CD8-positive, alpha-beta memory T cell (primary cell): ENCODE results near the gene RPP30. TPM values are rescaled to one million over a fixed set of nuclear protein-coding genes. Genes with fewer than 3 reads are reported as not detected.
"Not testable (repeated sequence)": the region's sequence is repeated elsewhere in the genome, so short reads cannot be mapped to it uniquely, and the experiment has no call there.

Experiments used
- CTCF ChIA-PET: fragments of 350-600 bp; sonication (Branson Sonifier 250); formaldehyde crosslinking; loops from one replicate; lab custom pipeline; 2021; ENCODE audit warnings: antibody characterized with exemption; lab: Charles Lee
- POLR2A ChIA-PET: fragments of 350-600 bp; sonication (Branson Sonifier 250); formaldehyde crosslinking; loops from one replicate; lab custom pipeline; 2021; ENCODE audit warnings: antibody characterized with exemption; lab: Charles Lee
- DNase-seq, 5 donors: peaks; one replicate each; pipeline versions ENCODE4 v3.0.0 to v3.0.0-alpha.2; 2020 to 2022; ENCODE audit warnings: mixed read lengths in 1 of 5
- H3K27ac ChIP-seq: one replicate; pipeline ENCODE4 v1.7.0; 2013; ENCODE audit warnings: low read depth, mild to moderate bottlenecking, low read length, moderate library complexity
- H3K27me3 ChIP-seq: 2 replicates; pipeline ENCODE4 v1.7.0; 2013; ENCODE audit warnings: low read length, mild to moderate bottlenecking; ENCODE audit not compliant: insufficient read depth, poor library complexity, severe bottlenecking
- H3K36me3 ChIP-seq: 2 replicates; pipeline ENCODE4 v1.7.0; 2013; ENCODE audit warnings: mild to moderate bottlenecking, low read length, moderate library complexity; ENCODE audit not compliant: insufficient read depth
- H3K4me1 ChIP-seq: 2 replicates; pipeline ENCODE4 v1.7.0; 2013; ENCODE audit warnings: mild to moderate bottlenecking, low read length, moderate library complexity; ENCODE audit not compliant: insufficient read depth
- H3K4me3 ChIP-seq: 2 replicates; pipeline ENCODE4 v1.7.0; 2013; ENCODE audit warnings: mild to moderate bottlenecking, low read length
- H3K9me3 ChIP-seq: 2 replicates; pipeline ENCODE4 v1.7.0; 2013; ENCODE audit warnings: mild to moderate bottlenecking, low read length
- H3K27ac Mint-ChIP-seq, 8 donors: one replicate each; pipeline ENCODE4 v1.8.0; 2020 to 2021; ENCODE audit warnings: mixed read lengths in 8 of 8, mild to moderate bottlenecking in 6 of 8, inconsistent platforms in 3 of 8, moderate library complexity in 3 of 8
- H3K27me3 Mint-ChIP-seq, 2 donors: one replicate each; pipeline ENCODE4 v1.8.0; 2020 to 2021; ENCODE audit warnings: mixed read lengths in 2 of 2, mild to moderate bottlenecking in 1 of 2, moderate library complexity in 1 of 2
- H3K36me3 Mint-ChIP-seq, 3 donors: one replicate each; pipeline ENCODE4 v1.8.0; 2020 to 2021; ENCODE audit warnings: mixed read lengths in 3 of 3, inconsistent platforms in 1 of 3, mild to moderate bottlenecking in 1 of 3
- H3K4me1 Mint-ChIP-seq, 3 donors: one replicate each; pipeline ENCODE4 v1.8.0; 2020 to 2021; ENCODE audit warnings: mixed read lengths in 3 of 3, inconsistent platforms in 1 of 3, mild to moderate bottlenecking in 1 of 3
- H3K4me3 Mint-ChIP-seq, 7 donors: one replicate each; pipeline ENCODE4 v1.8.0; 2020 to 2021; ENCODE audit warnings: mixed read lengths in 7 of 7, mild to moderate bottlenecking in 6 of 7, moderate library complexity in 4 of 7, inconsistent platforms in 2 of 7
- H3K9me3 Mint-ChIP-seq, 5 donors: one replicate each; pipeline ENCODE4 v1.8.0; 2020 to 2022; ENCODE audit warnings: mixed read lengths in 5 of 5, mild to moderate bottlenecking in 3 of 5, moderate library complexity in 2 of 5, inconsistent platforms in 1 of 5
- polyA plus RNA-seq: library from polyadenylated mRNA; unstranded; fragments of 300-500 nt; fragmentation: Illumina TruSeq; gene quantifications from one replicate; pipeline ENCODE4 v1.2.3, GENCODE V29; 2021
- total RNA-seq, 2 experiments: library from RNA; stranded (reverse); gene quantifications; one replicate each; pipeline ENCODE4 v1.2.3, GENCODE V29; 2021

RPP30 gene
- total and polyA plus RNA-seq, 3 experiments from 2014 or later, result 40.3 to 130 (median 123) TPM

DNA sequence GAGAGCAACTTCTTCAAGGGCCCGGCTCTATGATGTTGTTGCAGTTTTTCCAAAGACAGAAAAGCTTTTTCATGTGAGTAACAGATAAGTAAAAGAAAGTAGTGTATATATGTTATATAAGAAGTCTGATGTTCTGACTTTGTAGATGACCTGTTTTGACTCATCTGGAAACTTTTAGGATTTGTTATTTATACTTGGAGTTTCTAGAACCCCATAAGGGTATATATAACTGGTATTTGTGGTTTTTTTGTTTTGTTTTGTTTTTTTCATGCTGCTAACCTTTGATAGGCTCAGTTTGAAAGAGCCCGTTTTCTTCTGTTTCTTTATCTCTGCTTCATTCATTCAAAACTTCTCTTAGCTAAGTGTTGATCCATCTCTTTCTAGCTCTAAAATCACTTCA lies 7.3 kb downstream of the RPP30 start:
- peaks cover 4 to 11% (median 6%) of the 10 kb centered on the region in 3 donors for H3K4me1 Mint-ChIP-seq
- no peak overlapping the region for H3K27ac Mint-ChIP-seq
- CTCF ChIA-PET, result interaction anchor here (0.9 to 1.8 kb wide), 7 partner anchors 9 to 1082 kb away, joined by 3 to 6 read pairs (median 4); no protein-coding TSS in a partner anchor

DNA sequence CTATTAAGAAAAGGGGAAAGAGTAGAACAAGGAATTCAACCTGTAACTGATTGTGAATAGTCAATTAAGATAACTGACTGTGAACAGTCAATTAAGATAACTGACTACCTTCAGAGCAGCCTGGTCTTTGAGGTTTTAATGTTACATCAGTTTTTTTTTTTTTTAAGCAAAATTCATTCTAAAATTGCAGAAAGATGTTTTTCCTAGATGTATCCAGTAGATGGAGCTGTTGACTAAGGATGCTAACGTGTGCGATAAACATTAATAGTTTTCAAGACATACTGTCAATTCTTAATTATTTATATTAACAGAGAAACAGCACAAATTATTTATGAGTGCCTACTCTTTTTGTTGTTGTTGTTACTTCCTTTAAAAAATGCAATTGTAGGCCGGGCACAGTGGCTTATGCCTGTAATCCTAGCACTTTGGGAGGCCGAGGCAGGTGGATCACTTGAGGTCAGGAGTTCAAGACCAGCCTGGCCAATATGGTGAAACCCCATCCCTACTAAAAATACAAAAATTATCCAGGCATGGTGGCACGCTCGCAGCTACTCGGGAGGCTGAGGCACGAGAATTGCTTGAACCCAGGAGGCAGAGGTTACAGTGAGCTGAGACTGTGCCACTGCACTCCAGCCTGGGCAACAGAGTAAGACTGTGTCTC lies 8.4 kb downstream of the RPP30 start:
- H3K4me1 Mint-ChIP-seq, H3K4me3 ChIP-seq, H3K27me3 Mint-ChIP-seq, H3K9me3 Mint-ChIP-seq, H3K27ac ChIP-seq, H3K4me1 ChIP-seq, H3K9me3 ChIP-seq, H3K27me3 ChIP-seq, H3K4me3 Mint-ChIP-seq: not testable (repeated sequence)
- DNase-seq, result peak in 2 of 5 donors; percentile 31 to 36
- Mint-ChIP-seq H3K27ac (peak overlapping the region in 2 of 8 donors; percentile 19 to 68), H3K36me3 (peaks cover 3 to 77% (median 20%) of the 10 kb centered on the region in 3 donors)
- ChIA-PET POLR2A (interaction anchor here (1.4 kb wide), 1 partner anchor 9 kb away, joined by 4 read pairs; the partner anchor contains the start of gene RPP30), CTCF (interaction anchor here (0.6 to 1.8 kb wide), 16 partner anchors 8 to 1140 kb away, joined by 3 to 6 read pairs (median 3); partner anchors contain the start of genes HTR7 and RPP30)
- H3K36me3 ChIP-seq, result peaks cover 40% of the 10 kb centered on the region

More for the DNA sequence above, 7.3 kb downstream of the RPP30 start:
- H3K36me3 Mint-ChIP-seq, result peaks cover 3 to 68% (median 20%) of the 10 kb centered on the region in 3 donors
- H3K36me3 ChIP-seq, result peaks cover 33% of the 10 kb centered on the region
- no peaks in the 10 kb centered on the region for H3K4me1 ChIP-seq
- no peak overlapping the region for H3K4me3 Mint-ChIP-seq
- POLR2A ChIA-PET, result interaction anchor here (1.4 kb wide), 1 partner anchor 8 kb away, joined by 4 read pairs; the partner anchor contains the start of gene RPP30
- DNase-seq, result no peak
- H3K27me3 ChIP-seq, result no peaks in the 10 kb centered on the region
- H3K27me3 Mint-ChIP-seq, result no peaks in the 10 kb centered on the region
- no peak overlapping the region for H3K27ac ChIP-seq
- no peak overlapping the region for H3K4me3 ChIP-seq
- H3K9me3 Mint-ChIP-seq, result no peaks in the 10 kb centered on the region
- no peaks in the 10 kb centered on the region for H3K9me3 ChIP-seq

DNA sequence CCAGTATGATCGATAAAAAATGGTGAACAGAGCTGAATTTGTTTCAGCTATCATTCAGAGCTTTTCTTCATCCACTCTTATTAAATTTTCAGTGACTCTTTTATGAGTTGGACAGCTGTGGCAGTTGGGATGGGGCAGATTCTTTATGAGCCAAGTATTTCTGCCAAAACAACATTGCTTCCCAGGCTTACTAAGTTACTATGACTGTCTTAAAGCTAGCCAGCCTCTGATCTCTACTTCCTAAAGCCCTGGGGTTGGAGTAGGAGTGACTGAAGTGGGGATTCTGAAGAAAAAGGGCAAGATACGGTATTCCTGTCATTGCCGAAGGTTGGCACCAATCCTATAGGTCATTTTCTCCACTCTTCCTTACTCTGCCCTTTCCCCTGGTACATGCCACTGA lies 12.7 kb downstream of the RPP30 start:
- DNase-seq, result no peak
- CTCF ChIA-PET, result no interaction called here
- Histone ChIP-seq H3K4me3 (no peak overlapping the region), H3K4me1 (no peaks in the 10 kb centered on the region), H3K27me3 (no peaks in the 10 kb centered on the region), H3K9me3 (no peaks in the 10 kb centered on the region), H3K36me3 (peaks cover 36% of the 10 kb centered on the region), H3K27ac (no peak overlapping the region)
- Mint-ChIP-seq H3K9me3 (no peaks in the 10 kb centered on the region), H3K27me3 (no peaks in the 10 kb centered on the region), H3K4me3 (no peak overlapping the region), H3K4me1 (peaks cover 2 to 7% (median 4%) of the 10 kb centered on the region in 3 donors), H3K27ac (no peak overlapping the region), H3K36me3 (peaks cover 8 to 76% (median 14%) of the 10 kb centered on the region in 3 donors)
- POLR2A ChIA-PET, result no interaction called here

DNA sequence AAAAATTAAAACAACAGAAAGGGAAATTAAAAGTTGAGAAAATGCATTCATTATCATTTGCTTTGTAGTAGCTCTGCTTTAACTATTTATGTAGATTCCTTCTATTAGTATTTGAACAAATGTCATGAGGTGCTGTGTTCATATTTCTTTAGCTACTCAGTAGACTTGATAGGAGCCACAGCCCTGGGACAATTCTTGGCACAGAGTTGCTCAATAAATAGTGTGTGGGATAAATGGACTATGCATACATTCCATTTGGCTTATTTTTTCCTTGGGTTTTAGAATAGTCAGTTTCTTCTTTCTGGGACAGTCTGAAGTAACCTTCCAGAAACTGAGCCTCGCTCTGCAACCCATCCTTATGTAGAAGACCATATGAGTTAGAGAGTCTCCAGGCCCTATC lies 13.4 kb downstream of the RPP30 start:
- Histone ChIP-seq H3K4me1 (no peaks in the 10 kb centered on the region), H3K4me3 (no peak overlapping the region), H3K9me3 (no peaks in the 10 kb centered on the region), H3K27me3 (no peaks in the 10 kb centered on the region), H3K27ac (no peak overlapping the region), H3K36me3 (peaks cover 37% of the 10 kb centered on the region)
- peak overlapping the region in 1 of 8 donors; percentile 51 for H3K27ac Mint-ChIP-seq
- no peak overlapping the region for H3K4me3 Mint-ChIP-seq
- no peaks in the 10 kb centered on the region for H3K9me3 Mint-ChIP-seq
- POLR2A ChIA-PET, result no interaction called here
- H3K4me1 Mint-ChIP-seq, result peaks cover 2 to 9% (median 7%) of the 10 kb centered on the region in 3 donors
- H3K27me3 Mint-ChIP-seq, result no peaks in the 10 kb centered on the region
- H3K36me3 Mint-ChIP-seq, result peaks cover 8 to 76% (median 13%) of the 10 kb centered on the region in 3 donors
- CTCF ChIA-PET, result no interaction called here
- no peak for DNase-seq

DNA sequence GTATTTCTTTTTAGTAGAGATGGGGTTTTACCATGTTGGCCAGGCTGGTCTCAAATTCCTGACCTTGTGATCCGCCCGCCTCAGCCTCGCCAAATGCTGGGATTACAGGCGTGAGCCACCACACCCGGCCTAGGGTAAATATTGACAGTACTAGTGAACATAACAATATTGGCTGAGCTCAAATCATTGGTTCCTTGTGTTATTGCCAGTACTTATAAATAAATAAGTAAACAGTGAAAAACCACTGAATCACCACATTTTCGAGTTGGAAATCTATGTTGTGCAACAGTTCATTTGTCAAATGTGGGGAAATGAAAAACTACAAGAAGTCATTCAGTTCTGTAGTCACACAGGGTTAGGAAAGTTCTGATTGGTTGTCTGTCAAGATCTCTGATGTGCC lies 15.8 kb downstream of the RPP30 start:
- peaks cover 43% of the 10 kb centered on the region for H3K36me3 ChIP-seq
- no peak overlapping the region for H3K27ac ChIP-seq
- peaks cover 5 to 85% (median 22%) of the 10 kb centered on the region in 3 donors for H3K36me3 Mint-ChIP-seq
- no peaks in the 10 kb centered on the region for H3K27me3 Mint-ChIP-seq
- no peaks in the 10 kb centered on the region for H3K27me3 ChIP-seq
- peaks cover 5 to 19% (median 15%) of the 10 kb centered on the region in 3 donors for H3K4me1 Mint-ChIP-seq
- no peaks in the 10 kb centered on the region for H3K9me3 ChIP-seq
- no peaks in the 10 kb centered on the region for H3K9me3 Mint-ChIP-seq
- H3K27ac Mint-ChIP-seq, result no peak overlapping the region
- H3K4me3 ChIP-seq, result no peak overlapping the region
- no peaks in the 10 kb centered on the region for H3K4me1 ChIP-seq
- POLR2A ChIA-PET, result no interaction called here
- no peak overlapping the region for H3K4me3 Mint-ChIP-seq
- CTCF ChIA-PET, result interaction anchor here (1.0 to 1.2 kb wide), 2 partner anchors 8 to 24 kb away, joined by 3 to 6 read pairs; no protein-coding TSS in a partner anchor
- DNase-seq, result no peak

DNA sequence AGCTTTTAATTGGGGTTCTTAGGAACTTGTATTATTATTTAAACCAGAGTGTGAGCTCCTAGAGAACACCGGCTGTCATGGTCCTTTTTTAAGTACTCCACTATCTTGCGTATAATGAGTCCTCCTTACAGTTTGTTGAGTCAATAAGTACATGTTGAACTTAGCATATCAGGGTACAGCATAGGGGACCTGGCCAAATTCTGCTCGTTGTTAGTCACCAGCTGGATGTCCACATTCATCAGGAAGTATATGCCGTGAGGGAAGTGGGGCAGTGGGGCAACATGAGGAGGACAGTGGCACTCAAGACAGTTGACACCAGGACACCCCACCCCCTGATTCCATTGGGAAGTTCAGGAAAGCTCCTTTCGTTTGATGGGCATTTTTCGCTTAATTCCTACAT lies 16.6 kb downstream of the RPP30 start:
- Mint-ChIP-seq H3K4me3 (no peak overlapping the region), H3K4me1 (peaks cover 5 to 19% (median 15%) of the 10 kb centered on the region in 3 donors), H3K27me3 (no peaks in the 10 kb centered on the region), H3K9me3 (no peaks in the 10 kb centered on the region), H3K36me3 (peaks cover 5 to 89% (median 23%) of the 10 kb centered on the region in 3 donors), H3K27ac (no peak overlapping the region)
- H3K4me1 ChIP-seq, result no peaks in the 10 kb centered on the region
- peaks cover 45% of the 10 kb centered on the region for H3K36me3 ChIP-seq
- POLR2A ChIA-PET, result no interaction called here
- no peak for DNase-seq
- no peaks in the 10 kb centered on the region for H3K27me3 ChIP-seq
- H3K9me3 ChIP-seq, result no peaks in the 10 kb centered on the region
- no peak overlapping the region for H3K27ac ChIP-seq
- no peak overlapping the region for H3K4me3 ChIP-seq
- CTCF ChIA-PET, result interaction anchor here (1.0 to 1.2 kb wide), 3 partner anchors 9 to 23 kb away, joined by 3 to 6 read pairs (median 3); no protein-coding TSS in a partner anchor

DNA sequence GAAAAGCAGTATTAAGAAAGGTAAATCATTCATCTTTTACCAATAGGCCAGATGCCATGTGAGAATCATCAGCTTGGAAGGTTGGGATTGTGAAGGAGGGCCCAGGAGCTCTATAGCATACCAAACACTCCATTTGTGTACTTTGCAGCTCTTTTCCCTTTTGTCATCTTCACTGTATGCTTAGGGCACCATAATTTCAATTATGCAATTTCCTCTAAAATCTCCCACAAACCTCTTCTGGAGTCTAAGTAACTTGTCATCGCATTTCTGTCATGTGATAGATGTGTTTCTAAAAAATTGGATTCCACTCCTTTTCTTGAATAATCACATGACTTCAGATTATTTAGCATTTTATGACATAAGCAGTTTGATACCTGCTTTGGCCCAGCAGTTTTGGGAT lies 17.9 kb downstream of the RPP30 start:
- no peak overlapping the region for H3K4me3 Mint-ChIP-seq
- Histone ChIP-seq H3K36me3 (peaks cover 43% of the 10 kb centered on the region), H3K4me3 (no peak overlapping the region), H3K9me3 (no peaks in the 10 kb centered on the region), H3K27ac (no peak overlapping the region), H3K4me1 (no peaks in the 10 kb centered on the region), H3K27me3 (no peaks in the 10 kb centered on the region)
- H3K36me3 Mint-ChIP-seq, result peaks cover 5 to 91% (median 28%) of the 10 kb centered on the region in 3 donors
- no peaks in the 10 kb centered on the region for H3K27me3 Mint-ChIP-seq
- ChIA-PET POLR2A (no interaction called here), CTCF (interaction anchor here (1.2 kb wide), 1 partner anchor 14 kb away, joined by 3 read pairs; no protein-coding TSS in a partner anchor)
- DNase-seq, result no peak
- no peak overlapping the region for H3K27ac Mint-ChIP-seq
- no peaks in the 10 kb centered on the region for H3K9me3 Mint-ChIP-seq
- peaks cover 7 to 19% (median 19%) of the 10 kb centered on the region in 3 donors for H3K4me1 Mint-ChIP-seq

DNA sequence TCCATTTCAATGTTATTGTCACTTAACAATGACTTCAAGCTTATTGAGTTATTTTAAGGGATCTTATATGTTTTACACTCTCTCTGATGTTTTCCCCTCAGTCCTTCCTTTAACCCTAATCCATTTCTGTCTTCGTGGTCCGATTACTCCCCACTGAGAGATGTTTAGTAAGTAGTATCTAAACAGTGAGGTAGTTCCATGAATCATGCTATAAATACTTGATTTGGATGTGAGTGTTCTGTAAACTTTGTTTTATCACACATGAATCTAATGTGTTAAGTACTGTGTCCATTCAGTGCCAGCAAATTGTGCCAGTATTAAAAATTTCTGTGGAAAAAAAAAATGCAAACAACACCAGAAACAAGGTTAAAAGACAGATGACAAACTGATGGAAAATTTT lies 18.6 kb downstream of the RPP30 start:
- DNase-seq, result no peak
- Histone ChIP-seq H3K4me1 (no peaks in the 10 kb centered on the region), H3K27ac (no peak overlapping the region), H3K9me3 (no peaks in the 10 kb centered on the region), H3K4me3 (no peak overlapping the region), H3K27me3 (no peaks in the 10 kb centered on the region), H3K36me3 (peaks cover 44% of the 10 kb centered on the region)
- CTCF ChIA-PET, result no interaction called here
- Mint-ChIP-seq H3K27me3 (no peaks in the 10 kb centered on the region), H3K4me3 (no peak overlapping the region), H3K4me1 (peaks cover 7 to 19% (median 19%) of the 10 kb centered on the region in 3 donors), H3K9me3 (no peaks in the 10 kb centered on the region), H3K27ac (peak overlapping the region in 1 of 8 donors; percentile 17), H3K36me3 (peaks cover 5 to 88% (median 28%) of the 10 kb centered on the region in 3 donors)
- POLR2A ChIA-PET, result no interaction called here
